Measurements from ENCODE around the gene HAUS7. TPM values are rescaled to one million over a fixed set of nuclear protein-coding genes. Genes with fewer than 3 reads are reported as not detected.

The HAUS7 gene
- polyA plus RNA-seq, 4 donors: 20.8 to 30.8 (median 24.2) TPM

GRCh38 chrX:153502796-153503195, 32.4 kb upstream of the HAUS7 start:
- H3K27me3 ChIP-seq (ENCODE audit: control insufficient read depth in 3 of 3, insufficient read depth in 3 of 3, low read length in 3 of 3): no peaks in the 10 kb centered on the region
- H3K4me3 ChIP-seq (ENCODE audit: low read depth in 1 of 3, low read length in 3 of 3): no peak overlapping the region
- no peaks in the 10 kb centered on the region for H3K36me3 ChIP-seq (ENCODE audit: control insufficient read depth in 3 of 3, insufficient read depth in 2 of 3, low read depth in 1 of 3, low read length in 3 of 3)
- WGBS, 3 donors: 91 to 93% (median 91%) methylated on average over 8 to 14 of the region's 14 CpGs
- no peaks in the 10 kb centered on the region for H3K9me3 ChIP-seq (ENCODE audit: control insufficient read depth in 2 of 2, insufficient read depth in 1 of 2, low read depth in 1 of 2, low read length in 1 of 2)
- H3K27ac ChIP-seq (ENCODE audit: low read depth in 1 of 3, low read length in 2 of 3): no peak overlapping the region
- FAIRE-seq: no peak
- no peak for DNase-seq
- H3K4me1 ChIP-seq (ENCODE audit: control insufficient read depth in 3 of 3, insufficient read depth in 2 of 3, low read depth in 1 of 3, low read length in 2 of 3): no peaks in the 10 kb centered on the region

DNA sequence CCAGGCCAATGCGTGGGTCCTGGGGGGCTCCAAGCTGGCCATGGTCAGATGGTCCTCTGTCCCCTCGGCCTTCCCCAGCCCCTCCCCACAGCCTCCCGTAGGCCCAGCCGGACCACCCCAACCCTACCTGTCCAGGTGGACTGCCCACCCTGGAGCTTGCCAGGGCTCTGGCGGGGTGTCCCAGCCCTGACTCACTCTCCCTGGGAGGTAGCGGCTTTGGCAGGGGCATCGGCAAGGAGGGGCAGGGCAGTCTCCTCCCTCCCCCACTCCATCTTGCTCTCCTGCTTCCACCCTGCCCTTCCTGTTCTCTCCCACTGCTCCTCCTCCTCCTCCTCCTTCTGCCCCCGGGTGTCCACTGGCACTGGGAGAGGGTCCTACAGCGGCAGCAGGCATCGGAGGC, 31.8 kb upstream of the HAUS7 start:
- DNase-seq (no peak), FAIRE-seq (no peak)
- WGBS, 3 donors: 78 to 84% (median 80%) methylated on average over 6 to 10 of the region's 10 CpGs
- Histone ChIP-seq H3K9me3 (ENCODE audit: control insufficient read depth in 2 of 2, insufficient read depth in 1 of 2, low read depth in 1 of 2, low read length in 1 of 2) (no peaks in the 10 kb centered on the region), H3K4me1 (ENCODE audit: control insufficient read depth in 3 of 3, insufficient read depth in 2 of 3, low read depth in 1 of 3, low read length in 2 of 3) (no peaks in the 10 kb centered on the region), H3K36me3 (ENCODE audit: control insufficient read depth in 3 of 3, insufficient read depth in 2 of 3, low read depth in 1 of 3, low read length in 3 of 3) (no peaks in the 10 kb centered on the region), H3K27me3 (ENCODE audit: control insufficient read depth in 3 of 3, insufficient read depth in 3 of 3, low read length in 3 of 3) (no peaks in the 10 kb centered on the region), H3K27ac (ENCODE audit: low read depth in 1 of 3, low read length in 2 of 3) (no peak overlapping the region), H3K4me3 (ENCODE audit: low read depth in 1 of 3, low read length in 3 of 3) (no peak overlapping the region)

DNA sequence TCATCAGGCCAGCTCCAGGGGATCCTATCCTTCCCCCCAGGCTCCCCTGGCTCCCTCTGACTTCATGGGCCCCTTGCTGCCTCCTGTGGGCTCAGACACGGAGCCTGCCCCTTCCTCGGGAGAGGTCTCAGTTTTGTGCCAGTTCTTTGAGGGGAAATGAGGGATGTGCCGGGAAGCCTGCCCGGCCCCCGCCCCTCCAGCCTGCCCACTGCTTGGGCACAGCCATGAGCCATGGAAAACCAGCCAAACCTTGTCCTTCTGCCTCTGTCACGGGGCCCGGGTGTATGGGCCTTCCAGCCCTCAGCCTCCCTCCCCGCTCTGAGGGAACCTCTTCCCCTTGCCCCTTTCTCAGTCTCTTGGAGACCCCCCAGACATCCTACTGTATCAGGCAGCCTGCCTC, 31.2 kb upstream of the HAUS7 start:
- 84 to 91% (median 87%) methylated on average over 8 of the region's 8 CpGs for WGBS, 3 donors
- Histone ChIP-seq H3K4me1 (ENCODE audit: control insufficient read depth in 3 of 3, insufficient read depth in 2 of 3, low read depth in 1 of 3, low read length in 2 of 3) (no peaks in the 10 kb centered on the region), H3K9me3 (ENCODE audit: control insufficient read depth in 2 of 2, insufficient read depth in 1 of 2, low read depth in 1 of 2, low read length in 1 of 2) (no peaks in the 10 kb centered on the region), H3K27me3 (ENCODE audit: control insufficient read depth in 3 of 3, insufficient read depth in 3 of 3, low read length in 3 of 3) (no peaks in the 10 kb centered on the region), H3K4me3 (ENCODE audit: low read depth in 1 of 3, low read length in 3 of 3) (no peak overlapping the region), H3K27ac (ENCODE audit: low read depth in 1 of 3, low read length in 2 of 3) (no peak overlapping the region), H3K36me3 (ENCODE audit: control insufficient read depth in 3 of 3, insufficient read depth in 2 of 3, low read depth in 1 of 3, low read length in 3 of 3) (no peaks in the 10 kb centered on the region)
- FAIRE-seq (no peak), DNase-seq (no peak)

DNA sequence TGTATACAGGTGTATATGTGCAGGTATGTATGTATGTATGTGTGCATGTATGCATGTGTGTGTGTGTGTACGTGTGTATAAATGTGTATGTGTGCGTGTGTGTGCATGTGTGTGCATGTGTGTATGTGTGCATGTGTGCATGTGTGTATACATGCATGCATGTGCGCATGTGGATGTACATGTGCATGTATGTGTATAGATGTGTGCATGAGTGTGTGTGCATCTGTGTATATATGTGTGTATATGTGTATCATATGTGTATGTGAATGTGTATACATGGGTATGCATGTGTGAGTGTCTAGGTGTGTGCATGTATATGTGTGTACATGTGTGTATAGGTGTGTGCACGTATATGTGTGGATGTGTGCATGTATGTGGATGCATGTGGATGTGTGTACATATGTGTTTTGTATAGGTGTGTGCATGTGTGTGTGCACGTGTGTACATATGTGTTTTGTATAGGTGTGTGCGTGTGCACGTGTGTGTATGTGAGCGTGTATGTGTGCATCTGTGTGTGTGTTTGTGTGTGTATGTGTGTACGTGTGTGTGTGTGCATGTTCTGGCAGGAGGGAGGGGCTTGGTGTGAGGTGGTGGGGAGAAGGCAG, 30.4 kb upstream of the HAUS7 start:
- DNase-seq (no peak), FAIRE-seq (no peak)
- H3K36me3 ChIP-seq (ENCODE audit: control insufficient read depth in 3 of 3, insufficient read depth in 2 of 3, low read depth in 1 of 3, low read length in 3 of 3): no peaks in the 10 kb centered on the region
- H3K27me3 ChIP-seq (ENCODE audit: control insufficient read depth in 3 of 3, insufficient read depth in 3 of 3, low read length in 3 of 3): no peaks in the 10 kb centered on the region
- H3K27ac ChIP-seq (ENCODE audit: low read depth in 1 of 3, low read length in 2 of 3): no peak overlapping the region
- no peaks in the 10 kb centered on the region for H3K4me1 ChIP-seq (ENCODE audit: control insufficient read depth in 3 of 3, insufficient read depth in 2 of 3, low read depth in 1 of 3, low read length in 2 of 3)
- H3K9me3 ChIP-seq (ENCODE audit: control insufficient read depth in 2 of 2, insufficient read depth in 1 of 2, low read depth in 1 of 2, low read length in 1 of 2): no peaks in the 10 kb centered on the region
- 89 to 95% (median 93%) methylated on average over 9 of the region's 9 CpGs for WGBS, 3 donors
- no peak overlapping the region for H3K4me3 ChIP-seq (ENCODE audit: low read depth in 1 of 3, low read length in 3 of 3)

DNA sequence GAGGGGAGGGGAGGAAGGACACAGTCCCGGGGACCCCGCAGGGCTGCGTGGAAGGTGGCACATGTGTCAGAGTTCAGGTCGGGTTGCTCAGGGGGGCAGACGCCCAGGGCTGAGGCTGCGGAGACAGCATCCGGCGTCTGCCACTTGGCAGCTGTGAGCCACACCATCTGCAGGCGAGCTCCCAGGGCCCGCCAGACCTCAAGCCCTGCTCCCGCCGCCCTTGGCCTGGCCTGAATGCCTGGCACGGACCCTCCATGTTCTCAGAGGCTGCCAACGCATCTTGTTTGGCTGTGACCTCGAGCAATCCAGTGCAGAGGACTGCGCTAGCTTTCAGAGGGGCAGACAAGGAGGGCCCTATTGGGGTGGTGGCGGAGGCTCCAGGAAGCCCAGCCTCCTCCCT, 29.5 kb upstream of the HAUS7 start:
- Histone ChIP-seq H3K4me3 (ENCODE audit: low read depth in 1 of 3, low read length in 3 of 3) (no peak overlapping the region), H3K27me3 (ENCODE audit: control insufficient read depth in 3 of 3, insufficient read depth in 3 of 3, low read length in 3 of 3) (no peaks in the 10 kb centered on the region), H3K27ac (ENCODE audit: low read depth in 1 of 3, low read length in 2 of 3) (no peak overlapping the region), H3K4me1 (ENCODE audit: control insufficient read depth in 3 of 3, insufficient read depth in 2 of 3, low read depth in 1 of 3, low read length in 2 of 3) (no peaks in the 10 kb centered on the region), H3K36me3 (ENCODE audit: control insufficient read depth in 3 of 3, insufficient read depth in 2 of 3, low read depth in 1 of 3, low read length in 3 of 3) (no peaks in the 10 kb centered on the region), H3K9me3 (ENCODE audit: control insufficient read depth in 2 of 2, insufficient read depth in 1 of 2, low read depth in 1 of 2, low read length in 1 of 2) (no peaks in the 10 kb centered on the region)
- DNase-seq: no peak
- 71 to 85% (median 72%) methylated on average over 6 to 17 of the region's 17 CpGs for WGBS, 3 donors
- no peak for FAIRE-seq

DNA sequence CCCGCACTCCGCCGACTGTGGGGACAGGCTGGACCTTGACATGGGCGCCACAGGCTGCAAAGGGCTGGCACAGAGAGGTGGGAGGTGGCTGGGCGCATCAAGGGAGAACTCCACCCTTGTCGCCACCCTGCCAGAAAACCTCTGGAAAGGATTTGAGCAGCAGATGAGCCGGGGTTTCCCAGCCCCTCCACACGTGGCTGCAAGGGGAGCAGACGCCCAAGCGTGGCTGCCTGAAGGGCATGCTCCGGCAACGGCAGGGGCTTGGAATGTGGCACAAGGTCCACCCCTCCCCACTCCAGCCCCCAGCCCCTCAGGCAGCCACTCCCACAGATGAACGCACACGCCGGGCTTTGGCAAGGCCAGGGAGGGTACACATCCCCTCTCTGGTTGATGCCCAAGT, 29.0 kb upstream of the HAUS7 start:
- no peak for FAIRE-seq
- 46 to 62% (median 61%) methylated on average over 14 to 15 of the region's 15 CpGs for WGBS, 3 donors

DNA sequence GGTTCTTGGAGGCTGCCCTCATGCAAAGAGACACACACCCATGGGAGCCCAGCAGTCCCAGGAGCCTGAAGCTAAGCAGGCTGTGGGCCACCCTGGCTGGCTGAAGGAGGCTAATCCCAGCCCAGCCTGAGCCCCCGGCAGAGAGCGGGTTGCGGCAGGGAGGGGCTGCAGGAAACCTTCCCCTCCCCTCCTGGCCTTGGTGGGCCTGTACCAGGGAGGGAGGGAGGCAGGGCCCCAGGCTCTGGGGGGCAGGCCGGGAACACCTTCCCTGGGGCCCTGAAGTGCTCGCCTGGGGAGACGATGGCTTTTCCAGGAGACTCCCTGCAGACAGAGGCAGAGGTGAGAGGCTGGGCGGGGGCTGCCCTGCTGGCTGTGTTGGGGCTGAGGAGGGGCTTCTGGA, 28.1 kb upstream of the HAUS7 start:
- WGBS, 3 donors: 80 to 100% (median 92%) methylated on average over 1 to 7 of the region's 7 CpGs
- Histone ChIP-seq H3K27ac (ENCODE audit: low read depth in 1 of 3, low read length in 2 of 3) (no peak overlapping the region), H3K27me3 (ENCODE audit: control insufficient read depth in 3 of 3, insufficient read depth in 3 of 3, low read length in 3 of 3) (no peaks in the 10 kb centered on the region), H3K4me3 (ENCODE audit: low read depth in 1 of 3, low read length in 3 of 3) (no peak overlapping the region), H3K36me3 (ENCODE audit: control insufficient read depth in 3 of 3, insufficient read depth in 2 of 3, low read depth in 1 of 3, low read length in 3 of 3) (no peaks in the 10 kb centered on the region), H3K4me1 (ENCODE audit: control insufficient read depth in 3 of 3, insufficient read depth in 2 of 3, low read depth in 1 of 3, low read length in 2 of 3) (peaks cover 0 to 5% (median 0%) of the 10 kb centered on the region in 3 donors), H3K9me3 (ENCODE audit: control insufficient read depth in 2 of 2, insufficient read depth in 1 of 2, low read depth in 1 of 2, low read length in 1 of 2) (no peaks in the 10 kb centered on the region)
- no peak for DNase-seq
- no peak for FAIRE-seq

More for the DNA sequence above, 29.0 kb upstream of the HAUS7 start:
- no peak for DNase-seq
- no peaks in the 10 kb centered on the region for H3K9me3 ChIP-seq (ENCODE audit: control insufficient read depth in 2 of 2, insufficient read depth in 1 of 2, low read depth in 1 of 2, low read length in 1 of 2)
- H3K27me3 ChIP-seq (ENCODE audit: control insufficient read depth in 3 of 3, insufficient read depth in 3 of 3, low read length in 3 of 3): no peaks in the 10 kb centered on the region
- H3K36me3 ChIP-seq (ENCODE audit: control insufficient read depth in 3 of 3, insufficient read depth in 2 of 3, low read depth in 1 of 3, low read length in 3 of 3): no peaks in the 10 kb centered on the region
- H3K4me3 ChIP-seq (ENCODE audit: low read depth in 1 of 3, low read length in 3 of 3): no peak overlapping the region
- H3K27ac ChIP-seq (ENCODE audit: low read depth in 1 of 3, low read length in 2 of 3): no peak overlapping the region
- peaks cover 0 to 2% (median 0%) of the 10 kb centered on the region in 3 donors for H3K4me1 ChIP-seq (ENCODE audit: control insufficient read depth in 3 of 3, insufficient read depth in 2 of 3, low read depth in 1 of 3, low read length in 2 of 3)

- 46 to 67% (median 60%) methylated on average over 4 to 8 of the region's 8 CpGs for WGBS, 3 donors
- H3K4me3 ChIP-seq (ENCODE audit: low read depth in 1 of 3, low read length in 3 of 3): no peak overlapping the region
- H3K9me3 ChIP-seq (ENCODE audit: control insufficient read depth in 2 of 2, insufficient read depth in 1 of 2, low read depth in 1 of 2, low read length in 1 of 2): no peaks in the 10 kb centered on the region
- no peaks in the 10 kb centered on the region for H3K27me3 ChIP-seq (ENCODE audit: control insufficient read depth in 3 of 3, insufficient read depth in 3 of 3, low read length in 3 of 3)
- H3K4me1 ChIP-seq (ENCODE audit: control insufficient read depth in 3 of 3, insufficient read depth in 2 of 3, low read depth in 1 of 3, low read length in 2 of 3): peaks cover 0 to 16% (median 0%) of the 10 kb centered on the region in 3 donors
- no peak overlapping the region for H3K27ac ChIP-seq (ENCODE audit: low read depth in 1 of 3, low read length in 2 of 3)
- H3K36me3 ChIP-seq (ENCODE audit: control insufficient read depth in 3 of 3, insufficient read depth in 2 of 3, low read depth in 1 of 3, low read length in 3 of 3): no peaks in the 10 kb centered on the region
- no peak for DNase-seq
- FAIRE-seq: no peak
These were observed 26.2 kb upstream of the HAUS7 start for GRCh38 chrX:153496590-153496959.

GRCh38 chrX:153495903-153496589, 25.7 kb upstream of the HAUS7 start:
- H3K36me3 ChIP-seq (ENCODE audit: control insufficient read depth in 3 of 3, insufficient read depth in 2 of 3, low read depth in 1 of 3, low read length in 3 of 3): no peaks in the 10 kb centered on the region
- peaks cover 0 to 21% (median 0%) of the 10 kb centered on the region in 3 donors for H3K4me1 ChIP-seq (ENCODE audit: control insufficient read depth in 3 of 3, insufficient read depth in 2 of 3, low read depth in 1 of 3, low read length in 2 of 3)
- no peaks in the 10 kb centered on the region for H3K27me3 ChIP-seq (ENCODE audit: control insufficient read depth in 3 of 3, insufficient read depth in 3 of 3, low read length in 3 of 3)
- no peak for FAIRE-seq
- H3K9me3 ChIP-seq (ENCODE audit: control insufficient read depth in 2 of 2, insufficient read depth in 1 of 2, low read depth in 1 of 2, low read length in 1 of 2): no peaks in the 10 kb centered on the region
- WGBS, 3 donors: 76 to 79% (median 76%) methylated on average over 14 to 18 of the region's 18 CpGs
- peak overlapping the region in 1 of 3 donors; percentile 36 for H3K4me3 ChIP-seq (ENCODE audit: low read depth in 1 of 3, low read length in 3 of 3)
- H3K27ac ChIP-seq (ENCODE audit: low read depth in 1 of 3, low read length in 2 of 3): no peak overlapping the region
- no peak for DNase-seq
